GM12864 (cell line): ENCODE results near the gene SBNO2.

ENCODE experiments used
- DNase-seq: peaks from one replicate; pipeline ENCODE4 v3.0.0-alpha.2; 2011; ENCODE audit warnings: low read depth
- H3K4me3 ChIP-seq: 2 replicates; pipeline ENCODE4 v1.5.1; 2011; ENCODE audit warnings: mild to moderate bottlenecking, low read depth, low read length, control low read depth
- CTCF ChIP-seq: IDR thresholded peaks from 2 replicates; pipeline ENCODE4 v1.5.1; 2011; ENCODE audit warnings: low read depth, mild to moderate bottlenecking, moderate library complexity, low read length, control low read depth, inconsistent platforms; ENCODE audit errors: missing control alignments

The SBNO2 gene

GRCh38 chr19:1070576-1070930 is 103.5 kb downstream of the SBNO2 start:
- no peak overlapping the region for H3K4me3 ChIP-seq
- no peak for DNase-seq
- no peak for TF ChIP-seq CTCF

DNA sequence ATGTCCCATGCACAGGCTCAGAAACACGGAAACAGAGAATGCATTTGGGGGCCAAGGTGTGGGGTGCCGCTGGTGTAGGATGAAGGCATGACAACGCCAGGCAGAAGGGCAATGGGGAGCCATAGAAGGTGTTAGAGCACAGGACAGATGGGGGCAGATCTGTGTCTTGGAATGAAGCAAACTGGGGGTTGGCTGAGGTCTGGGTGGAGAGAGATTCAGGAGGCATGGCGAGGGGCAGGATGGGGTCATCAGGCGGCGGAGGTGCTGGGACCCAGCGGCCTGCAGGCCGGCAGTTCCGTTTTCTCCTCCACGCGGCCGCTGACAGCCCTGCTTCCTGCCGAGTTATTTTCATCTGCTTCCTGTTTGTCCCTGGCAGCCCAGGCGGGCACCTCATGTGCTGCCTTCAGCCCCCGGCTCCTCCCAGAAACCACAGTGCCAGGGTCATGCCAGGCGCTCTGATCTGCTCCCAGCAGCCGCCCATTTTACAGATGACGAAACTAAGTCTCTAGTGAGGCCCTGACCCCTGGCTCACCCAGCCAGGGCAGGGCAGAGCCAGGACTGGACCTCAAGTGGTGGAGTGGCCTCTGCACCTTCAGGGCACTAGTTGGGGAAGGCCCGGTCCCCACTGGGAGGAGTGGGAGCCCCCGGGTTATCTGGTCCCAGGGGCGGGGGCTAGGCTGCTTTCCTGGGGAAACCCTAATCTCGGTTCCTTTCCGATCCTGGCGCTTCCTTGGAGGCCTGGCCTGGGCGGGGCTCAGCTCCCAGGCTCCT is 104.9 kb downstream of the SBNO2 start:
- no peak for TF ChIP-seq CTCF
- DNase-seq = no peak
- peak overlapping the region; percentile 94 for H3K4me3 ChIP-seq

- no peak for DNase-seq
- TF ChIP-seq CTCF = no peak
- peak overlapping the region; percentile 94 for H3K4me3 ChIP-seq
Observed at GRCh38 chr19:1068009-1069001, 105.8 kb downstream of the SBNO2 start.

- H3K4me3 ChIP-seq = peak overlapping the region; percentile 94
- TF ChIP-seq CTCF = no peak
- no peak for DNase-seq
Observed at GRCh38 chr19:1067341-1067957, 106.6 kb downstream of the SBNO2 start.

GRCh38 chr19:1066748-1067340 is 107.2 kb downstream of the SBNO2 start, which contains the start of gene ARHGAP45:
TSS of gene ARHGAP45 (plus strand) at chr19:1067167. CDS start at chr19:1067406, 239 bp downstream.
- TF ChIP-seq CTCF = no peak

DNA sequence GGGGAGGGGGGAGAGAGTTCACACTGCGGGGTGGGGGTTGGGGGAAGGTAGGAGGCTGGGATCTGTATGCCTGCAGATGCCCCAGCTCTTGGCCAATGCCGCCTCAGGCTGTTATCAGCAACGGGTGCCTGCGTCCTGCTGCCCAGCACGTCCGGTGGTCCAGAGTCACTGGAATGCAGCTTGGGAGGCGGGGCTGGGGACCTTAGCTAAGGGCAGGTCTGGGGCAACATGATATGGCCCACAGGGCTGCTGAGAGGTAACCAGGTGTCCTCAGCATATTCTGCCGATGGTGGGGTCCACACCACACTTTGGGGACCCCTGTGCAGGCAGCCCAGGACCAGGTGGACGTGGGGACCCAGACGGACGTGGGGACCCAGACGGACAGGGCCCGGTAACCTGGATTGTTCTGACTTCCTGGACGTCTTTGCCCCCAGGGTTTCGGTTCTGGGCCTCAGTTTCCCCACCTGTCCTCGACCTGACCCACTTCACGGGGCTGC is 107.8 kb downstream of the SBNO2 start:
- H3K4me3 ChIP-seq = peak overlapping the region; percentile 94
- no peak for DNase-seq
- TF ChIP-seq CTCF = no peak

More at GRCh38 chr19:1066748-1067340, 107.2 kb downstream of the SBNO2 start, which contains the start of gene ARHGAP45:
- peak within 1 kb of the TSS; percentile 94 for H3K4me3 ChIP-seq
- no peak for DNase-seq
